Measurements from ENCODE around the gene PTPRD. TPM values are rescaled to one million over a fixed set of nuclear protein-coding genes. Genes with fewer than 3 reads are reported as not detected.
"Not testable (repeated sequence)": the region's sequence is repeated elsewhere in the genome, so short reads cannot be mapped to it uniquely, and the experiment has no call there.

Gene PTPRD
- polyA plus RNA-seq, 1 donor, result 145 TPM

DNA sequence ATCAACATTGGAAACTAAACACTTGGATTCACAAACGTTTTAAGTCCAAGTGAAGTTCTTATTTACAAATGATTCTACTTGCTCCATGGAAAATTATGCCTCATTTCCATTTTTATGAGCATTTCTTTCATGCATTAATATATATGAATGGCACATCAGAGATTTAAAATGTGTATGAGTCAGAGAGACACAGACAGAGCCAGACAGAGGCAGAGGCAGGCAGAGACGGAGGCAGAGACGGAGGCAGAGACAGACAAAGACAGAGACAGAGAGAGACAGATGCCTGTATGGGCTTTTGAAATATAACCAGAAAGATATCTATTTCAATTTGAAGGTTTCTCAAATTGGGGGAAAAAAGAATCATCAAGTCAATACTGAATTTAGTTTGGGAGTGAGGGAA is 649.0 kb downstream of the PTPRD start:
- DNase-seq, result no peak

DNA sequence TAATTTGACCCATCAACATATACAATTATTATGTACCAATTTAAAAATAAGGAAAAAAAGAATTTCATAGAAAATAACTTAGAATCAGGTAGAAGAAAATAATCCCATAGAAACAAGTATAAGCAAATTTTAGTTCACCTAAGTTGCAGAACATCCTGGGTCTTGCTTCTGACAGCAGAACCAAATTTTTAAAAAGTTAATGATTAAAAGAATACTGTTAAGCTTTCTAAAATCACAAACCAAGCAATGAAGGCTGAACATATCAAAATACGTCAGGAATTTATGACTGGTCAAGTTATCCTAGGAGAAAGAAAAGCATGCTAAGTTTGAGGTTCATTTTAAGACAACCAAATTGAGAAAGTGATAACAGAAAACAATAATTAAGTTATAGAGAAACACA is 650.9 kb downstream of the PTPRD start:
- no peak for DNase-seq

DNA sequence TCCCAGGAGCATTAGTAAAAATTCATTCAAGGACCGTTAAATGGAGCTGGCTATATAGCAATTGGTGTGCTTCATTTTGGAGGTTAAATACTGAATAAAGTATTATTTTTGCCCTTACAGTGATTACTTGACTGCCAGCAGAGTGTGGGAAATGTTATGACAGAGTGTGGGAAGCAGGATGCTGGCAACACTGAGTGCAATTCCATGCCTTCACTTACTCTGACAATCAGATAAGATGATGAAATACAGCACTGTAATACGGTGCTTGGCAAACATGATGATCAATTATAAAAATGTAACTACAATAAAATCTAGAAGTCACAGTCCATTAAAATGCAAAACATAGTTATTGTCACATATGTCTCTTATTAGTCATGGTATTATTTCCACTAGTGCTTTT is 651.3 kb downstream of the PTPRD start:
- no peak for DNase-seq

DNA sequence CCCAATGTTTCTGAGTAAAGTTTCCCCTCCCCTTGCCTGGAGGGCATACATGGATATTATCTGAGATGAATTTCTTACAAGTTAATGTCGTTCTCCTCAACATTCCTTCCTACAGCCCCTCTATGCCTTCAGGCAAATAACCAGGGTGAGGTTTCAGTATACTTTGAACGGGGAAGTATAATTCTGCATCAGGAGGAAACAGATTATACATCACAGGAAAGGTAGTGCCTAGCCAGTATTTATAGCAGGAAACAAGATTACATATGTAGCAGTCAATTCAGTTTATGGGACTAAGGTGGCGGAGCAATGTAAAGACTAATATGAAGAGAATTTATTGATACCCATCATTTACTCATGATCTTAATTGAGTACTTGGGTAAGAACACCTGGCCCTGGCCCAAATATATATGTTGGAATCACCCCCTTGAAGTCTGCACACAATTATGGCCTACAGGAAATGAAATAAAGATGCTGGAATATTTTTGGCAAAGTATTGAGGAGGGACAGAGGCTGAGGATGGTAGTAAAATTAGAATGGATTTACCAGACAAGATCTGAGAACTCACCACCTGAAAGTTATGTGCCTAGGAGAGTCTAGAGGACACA is 661.1 kb downstream of the PTPRD start:
- DNase-seq, result no peak

- DNase-seq, result no peak
Observed at GRCh38 chr9:9950813-9951212, 662.0 kb downstream of the PTPRD start.

GRCh38 chr9:9949978-9950377 is 662.8 kb downstream of the PTPRD start:
- no peak for DNase-seq

DNA sequence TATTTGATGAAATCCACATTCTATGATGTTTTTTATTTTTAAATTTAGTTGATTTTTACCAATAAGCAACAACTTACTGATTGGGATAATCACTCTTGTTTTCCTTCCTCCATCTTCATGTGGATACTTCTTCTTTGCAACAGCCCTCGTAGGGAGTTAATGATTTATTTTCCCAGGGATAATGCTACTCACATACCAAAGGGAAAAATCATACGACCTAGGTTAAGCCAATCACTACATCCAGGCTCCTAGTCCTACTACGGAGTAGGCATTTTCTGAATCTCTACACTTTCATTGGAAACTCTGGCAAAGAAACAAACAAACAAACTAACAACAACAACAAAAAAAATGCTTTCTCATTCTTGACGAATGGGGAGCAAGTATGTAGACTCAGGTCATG is 663.4 kb downstream of the PTPRD start:
- DNase-seq, result no peak

- no peak for DNase-seq
Observed at GRCh38 chr9:9945966-9946365, 666.8 kb downstream of the PTPRD start.

DNA sequence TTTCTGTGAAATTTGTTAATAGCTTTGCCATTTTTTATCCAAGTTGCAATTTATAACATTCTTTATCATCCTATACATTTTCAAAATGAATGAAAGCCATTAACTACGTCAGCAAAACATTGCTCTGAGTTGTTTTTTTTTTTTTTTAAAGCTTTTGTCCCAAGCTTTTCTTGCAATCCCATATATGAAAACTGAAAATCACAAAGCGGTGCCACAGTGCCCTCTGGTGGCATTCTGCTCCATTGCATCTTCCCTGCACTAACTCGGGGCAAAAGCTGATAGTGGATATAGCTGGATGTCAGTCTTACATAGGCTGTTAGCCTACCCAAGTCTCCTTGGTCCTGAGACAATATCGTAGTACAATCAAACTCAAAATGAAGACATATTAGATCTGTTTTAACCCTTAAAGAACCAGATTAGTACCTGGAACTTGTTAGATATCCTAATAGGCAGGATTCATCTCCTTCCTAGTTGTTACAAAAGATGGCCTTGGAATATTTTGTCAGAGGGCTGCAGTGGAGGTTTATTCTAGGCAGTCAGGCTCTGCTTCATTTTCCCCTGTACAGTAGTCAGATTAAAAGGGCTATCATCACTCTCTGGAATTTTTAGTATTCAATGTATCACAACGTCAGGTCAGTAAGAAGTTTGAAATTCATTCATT is 669.9 kb downstream of the PTPRD start:
- peak; percentile 67 for DNase-seq

DNA sequence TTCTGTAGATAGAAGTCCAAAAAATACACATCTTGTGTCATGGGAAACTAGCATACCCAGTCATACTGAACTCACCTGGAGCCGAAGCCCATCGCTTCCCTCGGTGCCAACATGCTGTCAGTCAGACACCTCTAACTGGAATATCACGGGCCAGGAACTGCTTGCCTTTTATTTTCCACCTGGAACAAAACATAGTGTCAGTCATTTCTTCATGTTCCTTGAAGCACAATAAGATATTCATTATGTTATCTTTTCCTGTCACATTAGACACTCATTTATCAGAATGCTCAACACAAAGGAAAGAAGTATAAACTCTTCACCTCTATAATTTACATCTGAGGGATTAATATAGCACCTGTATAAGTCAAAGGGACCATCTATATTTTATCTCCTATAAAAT is 674.4 kb downstream of the PTPRD start:
- DNase-seq, result no peak

- not testable (repeated sequence) for DNase-seq
Observed at GRCh38 chr9:9931464-9931863, 681.3 kb downstream of the PTPRD start.

GRCh38 chr9:9924376-9924775 is 688.4 kb downstream of the PTPRD start:
- no peak for DNase-seq

GRCh38 chr9:9921805-9922204 is 691.0 kb downstream of the PTPRD start:
- no peak for DNase-seq

- DNase-seq, result no peak
Observed at GRCh38 chr9:9920425-9921060, 692.3 kb downstream of the PTPRD start.

- no peak for DNase-seq
Observed at GRCh38 chr9:9919174-9919775, 693.5 kb downstream of the PTPRD start.

GRCh38 chr9:9917400-9917799 is 695.4 kb downstream of the PTPRD start:
- no peak for DNase-seq

DNA sequence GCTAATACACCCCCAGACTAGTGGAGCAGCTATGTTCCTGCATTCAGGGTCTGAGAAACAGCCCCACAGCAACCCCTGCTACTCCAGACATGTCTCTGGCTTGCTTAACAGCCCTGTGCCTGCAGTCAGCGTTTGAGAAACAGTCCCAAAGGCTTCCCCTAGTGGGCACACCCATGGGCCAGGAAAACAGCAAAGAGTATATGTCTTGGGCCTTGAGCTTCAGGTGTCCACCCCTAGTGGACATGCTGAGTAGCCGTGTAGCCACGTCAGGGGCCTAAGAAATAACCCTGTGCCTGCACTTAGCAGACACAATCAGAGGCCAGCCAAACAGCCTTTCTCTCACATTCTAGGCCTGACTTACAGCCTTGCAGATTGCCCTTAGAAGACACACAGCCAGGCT is 698.6 kb downstream of the PTPRD start:
- no peak for DNase-seq

DNA sequence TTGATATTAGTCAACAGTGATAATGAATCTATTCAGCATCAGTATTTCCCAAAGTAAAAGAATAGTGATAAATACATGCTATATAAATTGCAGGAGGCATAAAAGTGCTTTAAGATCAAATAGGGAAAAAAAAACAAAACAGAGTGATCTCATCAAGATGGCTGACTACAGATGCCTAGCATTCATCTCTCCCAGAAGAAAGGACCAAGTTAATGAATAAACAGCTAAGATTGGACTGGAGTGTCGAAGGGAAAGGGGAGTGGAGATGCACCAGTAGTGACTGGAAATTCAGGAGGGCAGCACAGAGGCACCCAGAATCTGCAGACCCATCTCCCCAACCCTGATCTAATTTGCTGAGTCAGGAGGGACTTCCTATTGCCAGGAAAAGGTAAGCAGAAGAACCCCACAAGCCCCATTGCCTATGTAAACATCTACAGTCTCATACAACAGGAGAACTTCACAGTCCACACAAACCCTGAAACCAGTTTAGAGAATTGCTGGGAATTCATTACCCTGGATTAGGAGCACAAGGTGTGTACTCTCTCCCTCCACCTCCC is 699.4 kb downstream of the PTPRD start:
- peak; percentile 15 for DNase-seq

DNA sequence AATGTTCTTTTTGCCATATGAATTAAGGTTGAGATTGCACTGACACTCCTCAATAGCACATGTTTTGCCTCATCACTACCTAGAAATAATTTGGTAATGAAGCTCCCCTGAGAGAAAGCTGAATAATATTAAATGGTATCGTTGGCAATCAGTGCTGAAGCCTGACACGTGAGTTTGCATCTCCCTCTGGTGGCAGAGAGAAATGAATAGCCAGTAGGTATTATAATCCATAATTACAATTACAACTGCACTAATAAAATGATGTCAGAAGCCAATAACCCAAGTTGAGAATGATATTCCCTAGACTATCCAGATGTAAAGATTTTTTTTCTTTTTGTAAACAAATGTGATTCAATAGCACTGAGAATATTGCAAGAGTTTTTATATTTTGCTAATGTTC is 700.3 kb downstream of the PTPRD start:
- DNase-seq, result no peak

- no peak for DNase-seq
Observed at GRCh38 chr9:9905736-9906135, 707.1 kb downstream of the PTPRD start.

GRCh38 chr9:9904041-9904440 is 708.8 kb downstream of the PTPRD start:
- no peak for DNase-seq

DNA sequence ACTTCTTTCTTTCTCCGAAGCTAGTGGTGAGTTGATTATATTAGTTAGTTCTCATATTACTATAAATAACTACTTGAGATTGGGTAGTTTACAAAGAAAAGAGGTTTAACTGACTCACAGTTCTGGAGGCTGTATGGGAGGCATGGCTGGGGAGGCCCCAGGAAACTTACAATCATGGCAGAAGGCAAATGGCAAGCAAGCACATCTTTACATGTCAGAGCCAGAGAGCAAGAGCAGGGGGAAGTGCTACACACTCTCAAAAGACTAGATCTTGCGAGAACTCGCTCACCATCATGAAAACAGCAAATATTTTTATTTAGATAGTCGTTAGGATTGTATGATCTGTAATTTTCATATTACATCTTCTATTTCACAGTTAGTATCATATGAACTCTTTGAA is 711.2 kb downstream of the PTPRD start:
- DNase-seq, result no peak

DNA sequence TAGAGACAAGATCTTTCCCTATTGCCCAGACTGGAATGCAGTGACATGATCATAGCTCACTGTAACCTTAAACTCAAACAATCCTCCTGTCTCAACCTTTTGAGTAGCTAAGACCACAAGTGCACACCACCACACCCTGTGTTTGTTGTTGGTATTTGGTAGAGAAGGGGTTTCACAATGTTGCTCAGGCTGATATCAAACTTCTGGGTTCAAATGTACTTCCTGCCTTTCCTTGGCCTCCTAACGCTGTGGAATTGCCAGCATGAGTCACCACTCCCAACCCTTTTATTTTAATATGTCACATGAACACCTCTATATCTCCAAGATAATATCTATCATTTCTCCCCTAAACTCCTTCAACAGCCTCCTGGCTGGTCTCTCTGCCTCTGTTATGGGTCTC is 719.0 kb downstream of the PTPRD start:
- no peak for DNase-seq

All from left kidney (tissue), 2 donors.